Sigmoid colon (tissue), 7 donors: ENCODE data around the gene ROR1. TPM values are rescaled to one million over a fixed set of nuclear protein-coding genes. Genes with fewer than 3 reads are reported as not detected.

ENCODE experiments used
- DNase-seq: peaks from one replicate; pipeline ENCODE4 v3.0.0-alpha.2; 2019
- H3K27ac ChIP-seq, 4 donors: fragments of 200-600 bp; sonication (generic); one replicate each; pipeline ENCODE4 v1.5.1; 2016 to 2019; ENCODE audit warnings: mild to moderate bottlenecking in 1 of 4
- H3K27me3 ChIP-seq, 3 donors: fragments of 200-600 bp; sonication (generic); one replicate each; pipeline ENCODE4 v1.5.1; 2019; ENCODE audit warnings: mild to moderate bottlenecking in 1 of 3
- H3K36me3 ChIP-seq, 4 donors: fragments of 200-600 bp; sonication (generic); one replicate each; pipeline ENCODE4 v1.5.1; 2016 to 2019
- H3K4me1 ChIP-seq, 4 donors: fragments of 200-600 bp; sonication (generic); one replicate each; pipeline ENCODE4 v1.5.1; 2017 to 2019
- H3K4me3 ChIP-seq, 4 donors: fragments of 200-600 bp; sonication (generic); one replicate each; pipeline ENCODE4 v1.5.1; 2017 to 2019; ENCODE audit warnings: mild to moderate bottlenecking in 2 of 4, moderate library complexity in 1 of 4
- H3K9me3 ChIP-seq, 4 donors: fragments of 200-600 bp in 3 of 4; sonication (generic) in 3 of 4; one replicate each; pipeline versions ENCODE4 v1.5.1 to v1.6.1; 2013 to 2019
- EP300 ChIP-seq, 4 donors: sonication (generic); formaldehyde crosslinking; IDR thresholded peaks; one replicate each; pipeline ENCODE4 v1.6.1; 2017; ENCODE audit warnings: antibody characterized with exemption in 4 of 4
- POLR2A ChIP-seq, 2 donors: fragments of 450-650 bp; IDR thresholded peaks; one replicate each; pipeline ENCODE4 v1.6.1; 2016; ENCODE audit warnings: antibody characterized with exemption in 2 of 2, mild to moderate bottlenecking in 2 of 2, moderate library complexity in 2 of 2
- POLR2AphosphoS5 ChIP-seq, 4 donors: sonication (generic); formaldehyde crosslinking; IDR thresholded peaks; one replicate each; pipeline ENCODE4 v1.6.1; 2017; ENCODE audit warnings: antibody characterized with exemption in 4 of 4
- WGBS, 2 donors: extraction: QIAGEN DNeasy Blood & Tissue Kit; methylation state at CpG; one replicate each; pipeline ENCODE4 v1.1.7; 2013; 5-methylcytosine and 5-hydroxymethylcytosine counted together
- intact Hi-C: fragments of 100-400 bp; cut with DNase I; formaldehyde crosslinking; loops from one replicate; pipeline ENCODE4 v1.15.1; 2023
- polyA plus RNA-seq, 3 donors: library from polyadenylated mRNA; stranded (reverse); fragments of 200-250 nt; gene quantifications; one replicate each; pipeline ENCODE4 v1.2.3, GENCODE V29; 2013
- total RNA-seq, 4 donors: library from RNA; depleted of rRNA; stranded (reverse); fragments of >200 nt; gene quantifications; one replicate each; pipeline ENCODE4 v1.1.0, GENCODE V29; 2016
- TF ChIP-seq, protein P1 (sequence below), 4 experiments: fragments of 450-650 bp in 3 of 4; fragments of 200-600 bp in 1 of 4; IDR thresholded peaks; one replicate each; pipeline ENCODE4 v1.5.1; 2016 to 2019; ENCODE audit warnings: antibody characterized with exemption in 4 of 4, mild to moderate bottlenecking in 3 of 4, moderate library complexity in 2 of 4
- donor health status: healthy with polysubstance abuse.
- donor health status: Bipolar disorder and iron deficiency.
- donor health status: healthy.

ROR1 gene
- total and polyA plus RNA-seq, 7 donors, result under 0.01 to 37.1 (median 27.3) TPM

DNA sequence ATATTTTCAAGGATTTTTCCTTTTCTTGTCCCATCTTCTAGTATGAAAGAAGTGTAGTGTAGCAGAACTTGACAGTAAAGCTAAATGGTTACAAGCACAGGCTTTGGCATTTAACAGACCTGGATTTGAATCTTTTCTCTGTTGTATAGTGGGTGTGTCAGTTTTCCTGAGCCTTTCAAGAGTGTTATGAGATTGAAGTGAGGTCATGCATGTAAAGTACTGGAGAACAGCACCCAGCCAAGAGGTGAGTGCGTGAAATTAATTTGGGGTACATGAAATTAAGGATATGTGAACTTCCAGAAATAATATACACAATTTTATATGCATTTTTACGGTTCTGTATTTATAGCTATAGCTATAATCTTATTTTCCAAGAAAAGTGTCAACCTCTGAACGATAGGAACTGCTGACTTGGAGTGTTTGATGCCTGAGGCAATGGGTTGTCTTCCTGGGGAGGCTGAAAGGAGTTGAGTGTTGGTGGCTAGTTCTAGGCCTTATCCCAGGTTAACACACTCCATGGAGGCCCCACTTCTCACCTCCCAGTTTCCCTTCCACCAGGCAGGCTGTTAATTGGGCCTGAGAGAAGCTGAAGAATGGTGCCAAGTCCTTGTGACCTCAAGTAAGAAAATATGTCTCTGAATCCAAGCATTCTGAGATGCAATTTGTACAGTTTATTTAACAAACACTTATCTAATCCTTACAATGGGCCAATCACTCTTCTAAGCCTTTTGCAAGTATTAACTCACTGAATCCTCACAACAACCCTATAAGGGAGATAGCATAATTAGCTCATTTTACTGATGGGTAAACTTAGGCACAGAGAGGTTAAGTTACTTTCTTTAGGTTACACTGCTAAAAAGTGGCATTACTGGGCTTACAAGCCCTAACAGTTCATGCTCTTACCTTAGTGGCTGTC is 4.4 kb downstream of the ROR1 start:
- Histone ChIP-seq H3K9me3 (no peaks in the 10 kb centered on the region), H3K4me1 (peaks cover 0 to 58% (median 40%) of the 10 kb centered on the region in 4 donors), H3K36me3 (no peaks in the 10 kb centered on the region), H3K27ac (no peak overlapping the region), H3K4me3 (no peak overlapping the region), H3K27me3 (no peaks in the 10 kb centered on the region)
- intact Hi-C loops, result loop anchor here (10.0 kb wide), 1 partner anchor 257 kb away; no protein-coding TSS in a partner anchor
- no peak for DNase-seq
- 76 to 83% methylated on average over 3 of the region's 3 CpGs for WGBS, 2 donors
- no peak for TF ChIP-seq POLR2A (IDR thresholded peaks at IDR 0.05)
- no peak for TF ChIP-seq EP300 (IDR thresholded peaks at IDR 0.05)
- TF ChIP-seq, protein P1, sequence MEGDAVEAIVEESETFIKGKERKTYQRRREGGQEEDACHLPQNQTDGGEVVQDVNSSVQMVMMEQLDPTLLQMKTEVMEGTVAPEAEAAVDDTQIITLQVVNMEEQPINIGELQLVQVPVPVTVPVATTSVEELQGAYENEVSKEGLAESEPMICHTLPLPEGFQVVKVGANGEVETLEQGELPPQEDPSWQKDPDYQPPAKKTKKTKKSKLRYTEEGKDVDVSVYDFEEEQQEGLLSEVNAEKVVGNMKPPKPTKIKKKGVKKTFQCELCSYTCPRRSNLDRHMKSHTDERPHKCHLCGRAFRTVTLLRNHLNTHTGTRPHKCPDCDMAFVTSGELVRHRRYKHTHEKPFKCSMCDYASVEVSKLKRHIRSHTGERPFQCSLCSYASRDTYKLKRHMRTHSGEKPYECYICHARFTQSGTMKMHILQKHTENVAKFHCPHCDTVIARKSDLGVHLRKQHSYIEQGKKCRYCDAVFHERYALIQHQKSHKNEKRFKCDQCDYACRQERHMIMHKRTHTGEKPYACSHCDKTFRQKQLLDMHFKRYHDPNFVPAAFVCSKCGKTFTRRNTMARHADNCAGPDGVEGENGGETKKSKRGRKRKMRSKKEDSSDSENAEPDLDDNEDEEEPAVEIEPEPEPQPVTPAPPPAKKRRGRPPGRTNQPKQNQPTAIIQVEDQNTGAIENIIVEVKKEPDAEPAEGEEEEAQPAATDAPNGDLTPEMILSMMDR (IDR thresholded peaks at IDR 0.05), result no peak
- no peak for TF ChIP-seq POLR2AphosphoS5 (IDR thresholded peaks at IDR 0.05)

- no peak for DNase-seq
- intact Hi-C loops, result loop anchor here (10.0 kb wide), 1 partner anchor 255 kb away; no protein-coding TSS in a partner anchor
- H3K4me3 ChIP-seq, result no peak overlapping the region
- H3K27me3 ChIP-seq, result no peaks in the 10 kb centered on the region
- no peaks in the 10 kb centered on the region for H3K9me3 ChIP-seq
- H3K27ac ChIP-seq, result peak overlapping the region in 2 of 4 donors; percentile 9 to 18
- peaks cover 0 to 61% (median 38%) of the 10 kb centered on the region in 4 donors for H3K4me1 ChIP-seq
- TF ChIP-seq EP300 (IDR thresholded peaks at IDR 0.05), result no peak
- no peak for TF ChIP-seq POLR2AphosphoS5 (IDR thresholded peaks at IDR 0.05)
- no peak for TF ChIP-seq POLR2A (IDR thresholded peaks at IDR 0.05)
- TF ChIP-seq, protein P1 (IDR thresholded peaks at IDR 0.05), result no peak
- H3K36me3 ChIP-seq, result no peaks in the 10 kb centered on the region
- WGBS, 2 donors, result 71 to 73% methylated on average over 7 of the region's 7 CpGs
These were observed 5.8 kb downstream of the ROR1 start for GRCh38 chr1:63779338-63780211.

GRCh38 chr1:63780565-63780964 is 6.7 kb downstream of the ROR1 start:
- H3K4me1 ChIP-seq, result peaks cover 0 to 67% (median 41%) of the 10 kb centered on the region in 4 donors
- H3K36me3 ChIP-seq, result no peaks in the 10 kb centered on the region
- H3K27ac ChIP-seq, result no peak overlapping the region
- 75 to 77% methylated on average over 3 of the region's 3 CpGs for WGBS, 2 donors
- H3K4me3 ChIP-seq, result no peak overlapping the region
- no peaks in the 10 kb centered on the region for H3K27me3 ChIP-seq
- intact Hi-C loops, result no loop called here
- DNase-seq, result no peak
- no peaks in the 10 kb centered on the region for H3K9me3 ChIP-seq
- TF ChIP-seq EP300 (IDR thresholded peaks at IDR 0.05), result no peak
- TF ChIP-seq, protein P1 (IDR thresholded peaks at IDR 0.05), result peak in 1 of 4 experiments; percentile 1

DNA sequence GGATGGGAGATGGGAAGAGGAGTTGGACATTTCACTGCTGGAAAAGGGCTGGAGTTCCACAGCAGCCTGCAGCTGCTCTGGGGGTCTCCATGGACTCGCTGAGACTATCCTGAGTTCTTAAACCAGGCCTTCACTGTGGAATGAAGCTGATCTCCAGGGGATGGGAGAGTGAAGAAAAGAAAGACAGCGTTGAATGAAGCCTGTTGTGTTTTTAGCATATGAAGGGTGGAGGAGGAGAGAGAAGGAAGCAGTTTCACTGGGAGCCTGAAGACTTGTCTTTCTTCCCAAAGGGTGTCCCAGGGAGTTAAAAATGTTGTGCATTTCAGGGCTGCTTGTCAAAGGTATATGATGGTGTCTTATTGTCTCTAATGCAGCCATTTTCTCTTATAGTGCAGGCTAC is 9.2 kb downstream of the ROR1 start:
- DNase-seq, result no peak

More for the DNA sequence above, 9.2 kb downstream of the ROR1 start:
- Histone ChIP-seq H3K9me3 (no peaks in the 10 kb centered on the region), H3K36me3 (no peaks in the 10 kb centered on the region), H3K4me1 (peaks cover 0 to 43% (median 23%) of the 10 kb centered on the region in 4 donors), H3K4me3 (no peak overlapping the region), H3K27me3 (no peaks in the 10 kb centered on the region), H3K27ac (no peak overlapping the region)
- intact Hi-C loops, result no loop called here
- WGBS, 2 donors, result 83 to 91% methylated on average over 2 of the region's 2 CpGs
- TF ChIP-seq, protein P1 (IDR thresholded peaks at IDR 0.05), result no peak
- TF ChIP-seq POLR2A (IDR thresholded peaks at IDR 0.05) (no peak), EP300 (IDR thresholded peaks at IDR 0.05) (no peak), POLR2AphosphoS5 (IDR thresholded peaks at IDR 0.05) (no peak)
